ENCODE results near the gene ATXN2. TPM values are rescaled to one million over a fixed set of nuclear protein-coding genes. Genes with fewer than 3 reads are reported as not detected.

The ATXN2 gene
- total RNA-seq, 4 donors from 2014 or later = 20.4 to 28.1 (median 22.2) TPM

DNA sequence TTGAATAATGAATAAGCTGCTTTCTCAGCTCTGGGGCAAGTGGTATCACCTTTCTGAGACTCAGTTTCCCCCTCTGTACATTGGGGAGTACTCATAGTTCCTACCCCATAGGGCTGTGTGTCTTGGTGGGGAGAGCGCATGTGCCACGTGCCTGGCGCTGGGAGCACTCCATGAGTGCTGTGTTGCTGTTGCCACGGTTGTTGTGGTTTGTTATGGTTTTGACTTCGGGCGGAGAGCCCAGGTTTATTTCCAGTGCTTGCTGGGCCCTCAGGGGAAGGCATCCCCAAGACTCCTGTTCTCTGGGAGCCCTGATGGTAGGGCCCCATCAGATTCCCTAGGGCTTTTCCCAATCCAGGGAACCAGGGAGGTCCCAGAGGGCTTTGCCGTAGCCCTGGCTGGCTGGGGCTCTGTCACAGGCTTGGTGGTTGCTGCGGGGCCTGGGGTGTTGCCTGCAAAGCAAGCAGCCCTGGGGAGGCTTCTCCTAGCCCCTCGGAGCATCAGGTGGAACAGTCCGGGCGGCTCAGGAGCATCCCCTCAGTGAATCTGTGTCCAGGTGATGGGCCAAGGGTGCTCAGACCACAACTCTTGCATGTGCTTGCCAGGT is 174.8 kb downstream of the ATXN2 start:
- no peak for DNase-seq
- ATAC-seq = no peak
- Histone ChIP-seq H3K4me1 (peaks cover 18 to 32% of the 10 kb centered on the region in 2 donors), H3K27me3 (no peaks in the 10 kb centered on the region), H3K4me3 (no peak overlapping the region), H3K27ac (peak overlapping the region in 1 of 4 donors; percentile 68), H3K36me3 (peaks cover 0 to 14% of the 10 kb centered on the region in 2 donors), H3K9me3 (no peaks in the 10 kb centered on the region)
- in situ Hi-C loops (cut with MboI; ENCODE audit: low sequenced_read_pairs in 4 of 4) = no loop called here
- intact Hi-C loops (cut with DNase I; ENCODE audit: low total_unique reads) = no loop called here
- no peak for TF ChIP-seq POLR2A (IDR thresholded peaks at IDR 0.05)
- TF ChIP-seq, protein P1, sequence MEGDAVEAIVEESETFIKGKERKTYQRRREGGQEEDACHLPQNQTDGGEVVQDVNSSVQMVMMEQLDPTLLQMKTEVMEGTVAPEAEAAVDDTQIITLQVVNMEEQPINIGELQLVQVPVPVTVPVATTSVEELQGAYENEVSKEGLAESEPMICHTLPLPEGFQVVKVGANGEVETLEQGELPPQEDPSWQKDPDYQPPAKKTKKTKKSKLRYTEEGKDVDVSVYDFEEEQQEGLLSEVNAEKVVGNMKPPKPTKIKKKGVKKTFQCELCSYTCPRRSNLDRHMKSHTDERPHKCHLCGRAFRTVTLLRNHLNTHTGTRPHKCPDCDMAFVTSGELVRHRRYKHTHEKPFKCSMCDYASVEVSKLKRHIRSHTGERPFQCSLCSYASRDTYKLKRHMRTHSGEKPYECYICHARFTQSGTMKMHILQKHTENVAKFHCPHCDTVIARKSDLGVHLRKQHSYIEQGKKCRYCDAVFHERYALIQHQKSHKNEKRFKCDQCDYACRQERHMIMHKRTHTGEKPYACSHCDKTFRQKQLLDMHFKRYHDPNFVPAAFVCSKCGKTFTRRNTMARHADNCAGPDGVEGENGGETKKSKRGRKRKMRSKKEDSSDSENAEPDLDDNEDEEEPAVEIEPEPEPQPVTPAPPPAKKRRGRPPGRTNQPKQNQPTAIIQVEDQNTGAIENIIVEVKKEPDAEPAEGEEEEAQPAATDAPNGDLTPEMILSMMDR (IDR thresholded peaks at IDR 0.05 in 4 of 5, conservative IDR thresholded peaks at IDR 0.05 in 1 of 5) = no peak

DNA sequence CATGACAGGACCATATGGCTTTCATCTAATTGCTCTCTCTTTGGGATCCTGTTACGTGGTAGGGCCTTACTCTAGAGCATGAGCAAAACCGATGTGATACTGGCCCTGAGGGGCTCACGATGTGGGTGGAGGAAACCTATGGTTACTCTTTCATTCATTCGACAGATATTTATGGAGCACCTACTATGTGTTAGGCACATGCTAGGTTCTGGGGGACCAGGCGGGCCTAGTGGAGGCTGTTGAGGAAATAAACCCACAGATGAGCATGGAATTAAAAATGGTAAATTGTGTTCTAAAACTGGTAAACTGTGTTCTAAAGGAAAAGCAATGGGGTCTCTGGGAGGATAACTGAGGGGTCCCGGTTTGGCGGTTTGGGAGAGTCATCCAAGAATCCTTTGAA is 178.6 kb downstream of the ATXN2 start:
- DNase-seq (no peak), ATAC-seq (no peak)
- no peak overlapping the region for H3K4me3 ChIP-seq
- H3K27me3 ChIP-seq = no peaks in the 10 kb centered on the region
- peaks cover 9 to 19% of the 10 kb centered on the region in 2 donors for H3K4me1 ChIP-seq
- H3K9me3 ChIP-seq = no peaks in the 10 kb centered on the region
- peaks cover 0 to 14% of the 10 kb centered on the region in 2 donors for H3K36me3 ChIP-seq
- in situ Hi-C loops (cut with MboI; ENCODE audit: low sequenced_read_pairs in 4 of 4) = no loop called here
- intact Hi-C loops (cut with DNase I; ENCODE audit: low total_unique reads) = no loop called here
- TF ChIP-seq, protein P1 (IDR thresholded peaks at IDR 0.05 in 4 of 5, conservative IDR thresholded peaks at IDR 0.05 in 1 of 5) = no peak
- TF ChIP-seq POLR2A (IDR thresholded peaks at IDR 0.05) = no peak
- H3K27ac ChIP-seq = no peak overlapping the region

DNA sequence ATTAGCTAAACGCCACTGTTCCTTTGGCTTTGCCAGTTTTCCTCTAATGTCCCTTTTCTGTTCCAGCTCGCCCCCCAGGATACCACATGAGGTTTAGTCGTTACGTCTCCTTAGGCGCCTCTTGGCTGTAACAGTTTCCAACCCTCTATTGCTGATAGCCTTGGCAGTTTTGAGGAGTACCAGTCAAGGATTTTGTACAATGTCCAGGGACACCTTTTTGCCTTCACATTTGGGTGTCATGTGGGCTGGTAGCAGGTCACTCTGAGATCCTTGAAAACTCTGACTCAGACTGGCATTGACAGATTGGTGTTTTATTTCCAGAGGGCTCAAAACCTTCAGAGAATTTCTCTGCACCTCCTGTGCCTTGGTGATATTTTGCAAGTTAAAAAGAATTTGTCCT is 179.3 kb downstream of the ATXN2 start:
- ATAC-seq (no peak), DNase-seq (no peak)
- Histone ChIP-seq H3K27me3 (no peaks in the 10 kb centered on the region), H3K27ac (no peak overlapping the region), H3K9me3 (no peaks in the 10 kb centered on the region), H3K4me3 (no peak overlapping the region), H3K36me3 (peaks cover 0 to 14% of the 10 kb centered on the region in 2 donors), H3K4me1 (peaks cover 1 to 12% of the 10 kb centered on the region in 2 donors)
- no peak for TF ChIP-seq POLR2A (IDR thresholded peaks at IDR 0.05)
- TF ChIP-seq, protein P1 (IDR thresholded peaks at IDR 0.05 in 4 of 5, conservative IDR thresholded peaks at IDR 0.05 in 1 of 5) = no peak
- intact Hi-C loops (cut with DNase I; ENCODE audit: low total_unique reads) (no loop called here), in situ Hi-C loops (cut with MboI; ENCODE audit: low sequenced_read_pairs in 4 of 4) (no loop called here)

DNA sequence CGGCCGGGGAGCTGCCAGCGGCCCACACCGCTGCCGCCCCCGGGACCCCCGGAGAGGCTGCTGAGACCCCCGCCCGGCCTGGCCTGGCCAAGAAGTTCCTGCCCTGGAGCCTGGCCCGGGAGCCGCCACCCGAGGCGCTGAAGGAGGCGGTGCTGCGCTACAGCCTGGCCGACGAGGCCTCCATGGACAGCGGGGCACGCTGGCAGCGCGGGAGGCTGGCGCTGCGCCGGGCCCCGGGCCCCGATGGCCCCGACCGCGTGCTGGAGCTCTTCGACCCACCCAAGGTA is 180.6 kb downstream of the ATXN2 start:
- Histone ChIP-seq H3K4me3 (no peak overlapping the region), H3K36me3 (peaks cover 0 to 14% of the 10 kb centered on the region in 2 donors), H3K9me3 (no peaks in the 10 kb centered on the region), H3K27me3 (no peaks in the 10 kb centered on the region), H3K4me1 (peaks cover 8 to 9% of the 10 kb centered on the region in 2 donors), H3K27ac (no peak overlapping the region)
- no peak for DNase-seq
- intact Hi-C loops (cut with DNase I; ENCODE audit: low total_unique reads) = no loop called here
- in situ Hi-C loops (cut with MboI; ENCODE audit: low sequenced_read_pairs in 4 of 4) = no loop called here
- TF ChIP-seq, protein P1 (IDR thresholded peaks at IDR 0.05 in 4 of 5, conservative IDR thresholded peaks at IDR 0.05 in 1 of 5) = no peak
- TF ChIP-seq POLR2A (IDR thresholded peaks at IDR 0.05) = no peak
- ATAC-seq = no peak
